A673 (cell line): ENCODE results near the gene DYNLT1.

ENCODE experiments used
- EZH2 ChIP-seq: fragments of 200-600 bp; sonication (generic); IDR thresholded peaks from 2 replicates; pipeline ENCODE4 v1.6.1; 2017; ENCODE audit warnings: borderline replicate concordance, low read depth, mild to moderate bottlenecking, mixed read lengths, antibody characterized with exemption, low read length; ENCODE audit not compliant: poor library complexity, severe bottlenecking
- TF ChIP-seq, protein P1 (sequence below): fragments of 300-800, 200-600 bp; sonication (generic); conservative IDR thresholded peaks from 2 replicates; pipeline ENCODE4 v1.5.1; 2017; ENCODE audit warnings: low read depth, mild to moderate bottlenecking, antibody characterized with exemption, low read length, moderate library complexity, mixed read lengths

DNA sequence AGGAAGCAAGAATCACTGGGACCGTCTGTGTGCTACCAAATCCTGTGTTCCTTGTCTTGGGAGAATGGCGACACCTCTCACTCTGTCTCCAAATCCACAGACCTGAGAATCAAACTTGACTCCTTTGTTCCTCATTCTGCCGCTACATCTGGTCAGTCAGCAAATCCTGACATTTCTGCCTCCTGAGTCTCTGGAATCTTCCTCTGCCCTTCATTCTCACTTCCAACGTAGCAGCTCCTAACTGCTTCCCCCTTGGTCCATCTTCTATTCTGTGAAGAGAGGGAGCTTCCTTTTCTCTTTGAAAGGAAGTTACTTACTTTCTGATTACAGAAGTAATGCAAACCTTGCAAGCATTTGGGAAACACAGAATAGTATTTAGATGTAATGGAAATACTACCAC lies 43.0 kb upstream of the DYNLT1 start:
- TF ChIP-seq, protein P1, sequence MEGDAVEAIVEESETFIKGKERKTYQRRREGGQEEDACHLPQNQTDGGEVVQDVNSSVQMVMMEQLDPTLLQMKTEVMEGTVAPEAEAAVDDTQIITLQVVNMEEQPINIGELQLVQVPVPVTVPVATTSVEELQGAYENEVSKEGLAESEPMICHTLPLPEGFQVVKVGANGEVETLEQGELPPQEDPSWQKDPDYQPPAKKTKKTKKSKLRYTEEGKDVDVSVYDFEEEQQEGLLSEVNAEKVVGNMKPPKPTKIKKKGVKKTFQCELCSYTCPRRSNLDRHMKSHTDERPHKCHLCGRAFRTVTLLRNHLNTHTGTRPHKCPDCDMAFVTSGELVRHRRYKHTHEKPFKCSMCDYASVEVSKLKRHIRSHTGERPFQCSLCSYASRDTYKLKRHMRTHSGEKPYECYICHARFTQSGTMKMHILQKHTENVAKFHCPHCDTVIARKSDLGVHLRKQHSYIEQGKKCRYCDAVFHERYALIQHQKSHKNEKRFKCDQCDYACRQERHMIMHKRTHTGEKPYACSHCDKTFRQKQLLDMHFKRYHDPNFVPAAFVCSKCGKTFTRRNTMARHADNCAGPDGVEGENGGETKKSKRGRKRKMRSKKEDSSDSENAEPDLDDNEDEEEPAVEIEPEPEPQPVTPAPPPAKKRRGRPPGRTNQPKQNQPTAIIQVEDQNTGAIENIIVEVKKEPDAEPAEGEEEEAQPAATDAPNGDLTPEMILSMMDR = no peak
- TF ChIP-seq EZH2 = no peak
